PC-3 (cell line): Measurements from ENCODE around the gene AUTS2. TPM values are rescaled to one million over a fixed set of nuclear protein-coding genes. Genes with fewer than 3 reads are reported as not detected.

Experiments used
- ATAC-seq: fragments of 200-7000 bp; cut with Tn5 transposase; 2 replicates; pipeline ENCODE4 v1.9.1; 2020; ENCODE audit warnings: mild to moderate bottlenecking, moderate library complexity
- BruUV-seq: library from RNA; stranded (reverse); fragments of 400-500 nt; replicated peaks from 2 replicates; lab custom pipeline; 2021; lab: Mats Ljungman, UMichigan
- CTCF ChIA-PET: fragments of 300-600 bp; sonication (Branson Sonifier 250); formaldehyde crosslinking; loops from one replicate; lab custom pipeline; 2022; ENCODE audit warnings: antibody characterized with exemption; lab: Charles Lee
- POLR2A ChIA-PET: fragments of 300-600 bp; sonication (Branson Sonifier 250); formaldehyde crosslinking; loops from one replicate; lab custom pipeline; 2022; ENCODE audit warnings: antibody characterized with exemption; ENCODE audit not compliant: unreplicated experiment; lab: Charles Lee
- DNase-seq: peaks from one replicate; pipeline ENCODE4 v3.0.0-alpha.2; 2015
- H2AFZ ChIP-seq: fragments of 300-600 bp; sonication (generic); 2 replicates; pipeline ENCODE4 v1.6.0; 2016; ENCODE audit warnings: antibody characterized with exemption, low read length
- H3F3A ChIP-seq: fragments of 300-600 bp; sonication (generic); one replicate; pipeline ENCODE4 v1.6.0; 2017; ENCODE audit warnings: antibody characterized with exemption, low read length, control low read depth, mild to moderate bottlenecking; ENCODE audit not compliant: unreplicated experiment
- H3K27ac ChIP-seq: fragments of 300-600 bp; sonication (generic); 2 replicates; pipeline ENCODE4 v1.5.1; 2016; ENCODE audit warnings: mild to moderate bottlenecking, low read length
- H3K27me3 ChIP-seq: fragments of 300-600 bp; sonication (generic); 2 replicates; pipeline ENCODE4 v1.6.1; 2016; ENCODE audit warnings: low read length, mixed read lengths
- H3K36me3 ChIP-seq: fragments of 300-600 bp; sonication (generic); 2 replicates; pipeline ENCODE4 v1.6.1; 2016; ENCODE audit warnings: low read depth, mixed run types, low read length, mixed read lengths
- H3K4me1 ChIP-seq: fragments of 300-600 bp; sonication (generic); 2 replicates; pipeline ENCODE4 v1.5.1; 2016; ENCODE audit warnings: low read length; ENCODE audit not compliant: insufficient read depth
- H3K4me2 ChIP-seq: fragments of 300-600 bp; sonication (generic); 2 replicates; pipeline ENCODE4 v1.6.0; 2016; ENCODE audit warnings: low read length
- H3K4me3 ChIP-seq: fragments of 300-600 bp; sonication (generic); 2 replicates; pipeline ENCODE4 v1.5.1; 2016; ENCODE audit warnings: mild to moderate bottlenecking, low read length, mixed read lengths
- H3K79me2 ChIP-seq: fragments of 300-600 bp; sonication (generic); 2 replicates; pipeline ENCODE4 v1.6.1; 2017; ENCODE audit warnings: low read length, mixed read lengths
- H3K9ac ChIP-seq: fragments of 300-600 bp; sonication (generic); 2 replicates; pipeline ENCODE4 v1.6.0; 2016; ENCODE audit warnings: mild to moderate bottlenecking, low read length
- H3K9me2 ChIP-seq: fragments of 300-600 bp; sonication (generic); replicated peaks from 2 replicates; pipeline ENCODE4 v1.6.1; 2016; ENCODE audit warnings: mixed run types, low read length, mixed read lengths
- H3K9me3 ChIP-seq: fragments of 300-600 bp; sonication (generic); 2 replicates; pipeline ENCODE4 v1.6.1; 2016; ENCODE audit warnings: low read length, mixed read lengths
- H4K20me1 ChIP-seq: fragments of 300-600 bp; sonication (generic); 2 replicates; pipeline ENCODE4 v1.6.1; 2016; ENCODE audit warnings: low read length, mixed read lengths
- CTCF ChIP-seq: fragments of 300-600 bp; sonication (generic); conservative IDR thresholded peaks from 2 replicates; pipeline ENCODE4 v1.5.1; 2017; ENCODE audit warnings: antibody characterized with exemption, low read depth, mild to moderate bottlenecking, low read length
- EZH2 ChIP-seq: fragments of 300-600 bp; sonication (generic); IDR thresholded peaks from one replicate; pipeline ENCODE4 v1.6.1; 2017; ENCODE audit warnings: antibody characterized with exemption, mild to moderate bottlenecking, low read length; ENCODE audit not compliant: unreplicated experiment
- EZH2phosphoT487 ChIP-seq: fragments of 300-600 bp; sonication (generic); IDR thresholded peaks from 2 replicates; pipeline ENCODE4 v1.6.1; 2018; ENCODE audit warnings: mild to moderate bottlenecking, antibody characterized with exemption, low read length, borderline replicate concordance
- intact Hi-C: fragments of 100-400 bp; cut with micrococcal nuclease; formaldehyde crosslinking; loops from 2 replicates; pipeline ENCODE4 v1.9.0; 2023
- total RNA-seq: library from RNA; depleted of rRNA; stranded (reverse); fragments of >200 nt; gene quantifications from 2 replicates; pipeline ENCODE4 v1.2.3, GENCODE V29; 2014

Gene AUTS2
- total RNA-seq, 1 experiment from 2014 or later = not detected

- ATAC-seq (no peak), DNase-seq (no peak)
- intact Hi-C loops = no loop called here
- Histone ChIP-seq H3K4me3 (no peak overlapping the region), H3K9me2 (no peaks in the 10 kb centered on the region), H3K27me3 (no peaks in the 10 kb centered on the region), H2AFZ (no peak overlapping the region), H3K9ac (no peak overlapping the region), H3K4me2 (no peak overlapping the region), H3K9me3 (0 out of 2 replicates have a peak, but pooled peaks cover 3% of the 10 kb centered on the region), H4K20me1 (no peaks in the 10 kb centered on the region), H3K36me3 (no peaks in the 10 kb centered on the region), H3F3A (no peaks in the 10 kb centered on the region), H3K4me1 (no peaks in the 10 kb centered on the region), H3K79me2 (no peaks in the 10 kb centered on the region), H3K27ac (no peak overlapping the region)
- BruUV-seq = no TSS peak
- CTCF ChIA-PET = no interaction called here
- no peak for TF ChIP-seq EZH2
- POLR2A ChIA-PET = no interaction called here
Measured at GRCh38 chr7:70218006-70218405, 619.7 kb downstream of the AUTS2 start.

GRCh38 chr7:70219061-70219460 is 620.8 kb downstream of the AUTS2 start:
- intact Hi-C loops = no loop called here
- BruUV-seq = no TSS peak
- H3K9ac ChIP-seq = no peak overlapping the region

GRCh38 chr7:70229242-70229641 is 631.0 kb downstream of the AUTS2 start:
- Histone ChIP-seq H3K9me2 (no peaks in the 10 kb centered on the region), H3K4me3 (no peak overlapping the region), H3K36me3 (no peaks in the 10 kb centered on the region), H3K27me3 (no peaks in the 10 kb centered on the region), H3K4me1 (no peaks in the 10 kb centered on the region), H3K27ac (no peak overlapping the region), H3K9ac (no peak overlapping the region), H2AFZ (no peak overlapping the region), H4K20me1 (no peaks in the 10 kb centered on the region), H3F3A (no peaks in the 10 kb centered on the region), H3K79me2 (no peaks in the 10 kb centered on the region), H3K9me3 (0 out of 2 replicates have a peak, but pooled peaks cover 12% of the 10 kb centered on the region), H3K4me2 (no peak overlapping the region)
- ATAC-seq = no peak
- TF ChIP-seq EZH2 (no peak), EZH2phosphoT487 (no peak), CTCF (no peak)
- no TSS peak for BruUV-seq
- CTCF ChIA-PET = no interaction called here
- POLR2A ChIA-PET = no interaction called here
- DNase-seq = no peak
- intact Hi-C loops = no loop called here

More at GRCh38 chr7:70219061-70219460, 620.8 kb downstream of the AUTS2 start:
- H3K4me2 ChIP-seq = no peak overlapping the region
- H3K9me3 ChIP-seq = 0 out of 2 replicates have a peak, but pooled peaks cover 3% of the 10 kb centered on the region
- no peaks in the 10 kb centered on the region for H3F3A ChIP-seq
- no peak overlapping the region for H3K4me3 ChIP-seq
- DNase-seq = no peak
- no peak for ATAC-seq
- H4K20me1 ChIP-seq = no peaks in the 10 kb centered on the region
- no peak overlapping the region for H2AFZ ChIP-seq
- POLR2A ChIA-PET = no interaction called here
- H3K27me3 ChIP-seq = no peaks in the 10 kb centered on the region
- H3K79me2 ChIP-seq = no peaks in the 10 kb centered on the region
- TF ChIP-seq CTCF (no peak), EZH2phosphoT487 (no peak), EZH2 (no peak)
- no peak overlapping the region for H3K27ac ChIP-seq
- CTCF ChIA-PET = no interaction called here
- no peaks in the 10 kb centered on the region for H3K4me1 ChIP-seq
- H3K36me3 ChIP-seq = no peaks in the 10 kb centered on the region
- H3K9me2 ChIP-seq = no peaks in the 10 kb centered on the region
